Stomach (tissue), 9 donors: ENCODE data around the gene FBN2. TPM values are rescaled to one million over a fixed set of nuclear protein-coding genes. Genes with fewer than 3 reads are reported as not detected.

Experiments used
- DNase-seq, 2 donors: peaks; one replicate each; pipeline versions ENCODE4 v3.0.0 to v3.0.0-alpha.2; 2013 to 2019
- H3K27ac ChIP-seq, 5 donors: fragments of 200-600 bp in 4 of 5; sonication (generic) in 4 of 5; one replicate each; pipeline ENCODE4 v1.5.1; 2013 to 2019; ENCODE audit warnings: mild to moderate bottlenecking in 1 of 5, moderate library complexity in 1 of 5
- H3K27me3 ChIP-seq, 3 donors: fragments of 200-600 bp; sonication (generic); one replicate each; pipeline ENCODE4 v1.5.1; 2017 to 2019; ENCODE audit warnings: mixed run types in 1 of 3
- H3K36me3 ChIP-seq, 4 donors: fragments of 200-600 bp; sonication (generic); 1 replicate in 3 of 4; 2 replicates in 1 of 4; pipeline ENCODE4 v1.5.1; 2016 to 2019
- H3K4me1 ChIP-seq, 4 donors: fragments of 200-600 bp; sonication (generic); one replicate each; pipeline ENCODE4 v1.5.1; 2016 to 2019
- H3K4me3 ChIP-seq, 4 donors: fragments of 200-600 bp; sonication (generic) in 3 of 4; one replicate each; pipeline ENCODE4 v1.5.1; 2016 to 2019; ENCODE audit warnings: mild to moderate bottlenecking in 1 of 4
- H3K9me3 ChIP-seq, 4 donors: fragments of 200-600 bp; sonication (generic); one replicate each; pipeline ENCODE4 v1.5.1; 2016 to 2019
- CTCF ChIP-seq, 7 experiments: fragments of 450-650 bp in 4 of 7; fragments of 200-600 bp in 3 of 7; sonication (generic) in 3 of 7; IDR thresholded peaks; one replicate each; pipeline ENCODE4 v1.5.1; 2016 to 2019; ENCODE audit warnings: antibody characterized with exemption in 7 of 7, control low read depth in 2 of 7, mild to moderate bottlenecking in 1 of 7
- EP300 ChIP-seq: sonication (generic); formaldehyde crosslinking; IDR thresholded peaks from one replicate; pipeline ENCODE4 v1.6.1; 2017; ENCODE audit warnings: antibody characterized with exemption
- POLR2A ChIP-seq, 4 donors: fragments of 450-650 bp; IDR thresholded peaks; one replicate each; pipeline ENCODE4 v1.6.1; 2016; ENCODE audit warnings: antibody characterized with exemption in 4 of 4, control low read depth in 2 of 4, mild to moderate bottlenecking in 1 of 4, moderate library complexity in 1 of 4
- POLR2AphosphoS5 ChIP-seq, 3 donors: sonication (generic); formaldehyde crosslinking; IDR thresholded peaks; one replicate each; pipeline ENCODE4 v1.6.1; 2016; ENCODE audit warnings: antibody characterized with exemption in 3 of 3
- WGBS, 5 donors: extraction: QIAGEN DNeasy Blood & Tissue Kit in 3 of 5; methylation state at CpG; one replicate each; pipeline versions ENCODE4 v1.1.5 to v1.1.7; 2013 to 2018; 5-methylcytosine and 5-hydroxymethylcytosine counted together
- intact Hi-C: fragments of 100-400 bp; cut with DNase I; formaldehyde crosslinking; loops from one replicate; pipeline ENCODE4 v1.15.1; 2023; ENCODE audit warnings: low total_unique reads
- polyA plus RNA-seq, 3 donors: library from polyadenylated mRNA; stranded (reverse); fragments of 200-250 nt; gene quantifications; one replicate each; pipeline ENCODE4 v1.2.3, GENCODE V29; 2013
- total RNA-seq, 5 donors: library from RNA; depleted of rRNA; stranded (reverse); fragments of >200 nt; gene quantifications; one replicate each; pipeline versions ENCODE4 v1.1.0 to v1.2.3, GENCODE V29; 2014 to 2016
- donor health status: healthy with polysubstance abuse.
- donor health status: Bipolar disorder and iron deficiency.
- donor health status: healthy.

Gene FBN2
- total and polyA plus RNA-seq, 8 donors: under 0.01 to 42.8 (median 1.9) TPM

- peak in 4 of 7 experiments; percentile 24 to 46 (median 35) for TF ChIP-seq CTCF (IDR thresholded peaks at IDR 0.05)
- no peak for TF ChIP-seq EP300
- H3K9me3 ChIP-seq: peaks cover 4 to 16% (median 6%) of the 10 kb centered on the region in 4 donors
- intact Hi-C loops: loop anchor here (5.0 kb wide), 1 partner anchor 287 kb away; no protein-coding TSS in a partner anchor
- H3K27ac ChIP-seq: no peak overlapping the region
- H3K4me1 ChIP-seq: no peaks in the 10 kb centered on the region
- H3K27me3 ChIP-seq: no peaks in the 10 kb centered on the region
- H3K4me3 ChIP-seq: no peak overlapping the region
- WGBS, 5 donors: 35 to 45% (median 42%) methylated on average over 5 of the region's 5 CpGs
- H3K36me3 ChIP-seq: no peaks in the 10 kb centered on the region
- peak in 1 of 2 donors; percentile 80 for DNase-seq
These were observed 39.1 kb downstream of the FBN2 start for GRCh38 chr5:128498844-128499455.

- Histone ChIP-seq H3K9me3 (peaks cover 0 to 7% (median 0%) of the 10 kb centered on the region in 4 donors), H3K4me1 (no peaks in the 10 kb centered on the region), H3K27me3 (no peaks in the 10 kb centered on the region), H3K27ac (no peak overlapping the region), H3K36me3 (no peaks in the 10 kb centered on the region), H3K4me3 (no peak overlapping the region)
- intact Hi-C loops: no loop called here
- DNase-seq: no peak
- TF ChIP-seq POLR2AphosphoS5 (IDR thresholded peaks at IDR 0.05) (no peak), POLR2A (IDR thresholded peaks at IDR 0.05) (no peak)
- WGBS, 5 donors: 53 to 67% (median 63%) methylated on average over 1 of the region's 1 CpG
These were observed 43.5 kb downstream of the FBN2 start for GRCh38 chr5:128494516-128494915.

- no peaks in the 10 kb centered on the region for H3K36me3 ChIP-seq
- 91 to 98% (median 95%) methylated on average over 4 of the region's 4 CpGs for whole genome bisulfite sequencing, 5 donors
- TF ChIP-seq POLR2AphosphoS5 (IDR thresholded peaks at IDR 0.05) (no peak), POLR2A (IDR thresholded peaks at IDR 0.05) (no peak), CTCF (IDR thresholded peaks at IDR 0.05) (no peak), EP300 (no peak)
- H3K27ac ChIP-seq: no peak overlapping the region
- peaks cover 0 to 7% (median 0%) of the 10 kb centered on the region in 4 donors for H3K9me3 ChIP-seq
- no peak overlapping the region for H3K4me3 ChIP-seq
- DNase-seq: no peak
- no peaks in the 10 kb centered on the region for H3K4me1 ChIP-seq
- no peaks in the 10 kb centered on the region for H3K27me3 ChIP-seq
- intact Hi-C loops: no loop called here
These were observed 44.3 kb downstream of the FBN2 start for GRCh38 chr5:128493657-128494329.

GRCh38 chr5:128491291-128491690 is 46.8 kb downstream of the FBN2 start:
- Histone ChIP-seq H3K4me1 (no peaks in the 10 kb centered on the region), H3K9me3 (peaks cover 0 to 7% (median 0%) of the 10 kb centered on the region in 4 donors), H3K36me3 (no peaks in the 10 kb centered on the region), H3K4me3 (no peak overlapping the region), H3K27me3 (no peaks in the 10 kb centered on the region), H3K27ac (no peak overlapping the region)
- 33 to 46% (median 38%) methylated on average over 3 of the region's 3 CpGs for WGBS, 5 donors
- intact Hi-C loops: no loop called here
- TF ChIP-seq EP300 (no peak), CTCF (IDR thresholded peaks at IDR 0.05) (no peak), POLR2A (IDR thresholded peaks at IDR 0.05) (no peak), POLR2AphosphoS5 (IDR thresholded peaks at IDR 0.05) (no peak)
- DNase-seq: peak in 1 of 2 donors; percentile 17

- TF ChIP-seq POLR2AphosphoS5 (IDR thresholded peaks at IDR 0.05): no peak
- TF ChIP-seq POLR2A (IDR thresholded peaks at IDR 0.05): no peak
- no peak for TF ChIP-seq EP300
- no peak for TF ChIP-seq CTCF (IDR thresholded peaks at IDR 0.05)
- 74 to 86% (median 83%) methylated on average over 1 of the region's 1 CpG for WGBS, 5 donors
These were observed 47.3 kb downstream of the FBN2 start for GRCh38 chr5:128490761-128491160.

More at GRCh38 chr5:128490761-128491160, 47.3 kb downstream of the FBN2 start:
- no peaks in the 10 kb centered on the region for H3K36me3 ChIP-seq
- H3K9me3 ChIP-seq: peaks cover 0 to 7% (median 0%) of the 10 kb centered on the region in 4 donors
- no peaks in the 10 kb centered on the region for H3K4me1 ChIP-seq
- DNase-seq: no peak
- H3K27me3 ChIP-seq: no peaks in the 10 kb centered on the region
- H3K27ac ChIP-seq: no peak overlapping the region
- intact Hi-C loops: no loop called here
- H3K4me3 ChIP-seq: no peak overlapping the region
